ENCODE measurements around the gene C12orf75. TPM values are rescaled to one million over a fixed set of nuclear protein-coding genes. Genes with fewer than 3 reads are reported as not detected.

Gene C12orf75
- total and polyA plus RNA-seq, 10 of the 15 experiments (the other 5 are each of a cell fraction or from before 2014, with no cell fraction given) = 40.7 to 411 (median 159) TPM

GRCh38 chr12:105400227-105400626 lies 69.7 kb downstream of the C12orf75 start:
- H3K4me1 ChIP-seq (ENCODE audit: control insufficient read depth, insufficient read depth, low read length) = no peaks in the 10 kb centered on the region
- peaks cover 2% of the 10 kb centered on the region; the same call in 1 of the 3 replicates for H3K9me3 ChIP-seq (replicated peaks; ENCODE audit: control insufficient read depth, insufficient read depth, low read length)
- no peaks in the 10 kb centered on the region for H4K20me1 ChIP-seq (ENCODE audit: control insufficient read depth, insufficient read depth)
- CTCF ChIA-PET = no interaction called here
- no TSS peak for BruUV-seq (replicated peaks)
- H3K4me2 ChIP-seq (ENCODE audit: control insufficient read depth, insufficient read depth) = no peak overlapping the region
- DNase-seq (ENCODE audit: low read depth, low spot score) = no peak
- no peaks in the 10 kb centered on the region for H3K36me3 ChIP-seq (ENCODE audit: control insufficient read depth in 2 of 2, insufficient read depth in 2 of 2, low read length in 1 of 2)
- WGBS (ENCODE audit: insufficient coverage, insufficient replicate concordance, low lambda C conversion rate, missing lambda C conversion rate) = 89% methylated on average over 4 of the region's 4 CpGs
- intact Hi-C loops (cut with micrococcal nuclease; ENCODE audit: unreplicated experiment) (no loop called here), in situ Hi-C loops (cut with MboI) (no loop called here)
- FAIRE-seq = no peak
- SMC1A ChIA-PET (ENCODE audit: uncharacterized antibody, unreplicated experiment) = interaction anchor here (2.6 kb wide), 1 partner anchor 10 kb away, joined by 5 read pairs; no protein-coding TSS in a partner anchor
- POLR2A ChIA-PET = no interaction called here
- RAD21 ChIA-PET (ENCODE audit: unreplicated experiment) = interaction anchor here (0.6 kb wide), 2 partner anchors 9 to 739 kb away, joined by 3 read pairs; no protein-coding TSS in a partner anchor
- no peak overlapping the region for H3K9ac ChIP-seq (ENCODE audit: control insufficient read depth, insufficient read depth, low read length)
- H3K27me3 ChIP-seq (replicated peaks in 1 of 2; ENCODE audit: control insufficient read depth in 2 of 2, insufficient read depth in 2 of 2, low read length in 1 of 2) = no peaks in the 10 kb centered on the region
- H3K4me3 ChIP-seq = no peak overlapping the region
- H2AFZ ChIP-seq (ENCODE audit: control insufficient read depth, low read depth, low read length) = no peak overlapping the region
- no peak for ATAC-seq
- no peaks in the 10 kb centered on the region for H3K79me2 ChIP-seq (ENCODE audit: control insufficient read depth, insufficient read depth, low read length)
- H3K27ac ChIP-seq (ENCODE audit: control insufficient read depth, insufficient read depth) = no peak overlapping the region
- TF ChIP-seq REST (IDR thresholded peaks at IDR 0.05; ENCODE audit: low read depth, low read length) (no peak), NR2C2 (IDR thresholded peaks at IDR 0.05; ENCODE audit: borderline replicate concordance, control insufficient read depth, insufficient read length, low read depth) (no peak), ZSCAN29 (IDR thresholded peaks at IDR 0.05) (no peak), CTCF (IDR thresholded peaks at IDR 0.05 in 2 of 3, conservative IDR thresholded peaks at IDR 0.05 in 1 of 3; ENCODE audit: control insufficient read depth in 2 of 3, extremely low read depth in 1 of 3, insufficient read depth in 1 of 3, low read depth in 3 of 3, low read length in 3 of 3) (no peak), SIX5 (IDR thresholded peaks at IDR 0.05; ENCODE audit: low read depth, low read length, severe bottlenecking) (no peak), ZBTB40 (IDR thresholded peaks at IDR 0.05; ENCODE audit: borderline replicate concordance) (no peak), GABPA (IDR thresholded peaks at IDR 0.05; ENCODE audit: low read depth) (no peak), ZNF687 (IDR thresholded peaks at IDR 0.05) (no peak)
